GM18526 (cell line): ENCODE data around the gene SND1.
A peak's percentile ranks its signal among the peaks of the same experiment; 100 is the strongest.

Experiments used
- POLR2A ChIP-seq: IDR thresholded peaks from 3 replicates; pipeline ENCODE4 v1.6.1; 2011; ENCODE audit not compliant: insufficient read length; ENCODE audit errors: extremely low read depth

The SND1 gene

GRCh38 chr7:128084896-128085608 lies 433.1 kb downstream of the SND1 start:
- no peak for TF ChIP-seq POLR2A

DNA sequence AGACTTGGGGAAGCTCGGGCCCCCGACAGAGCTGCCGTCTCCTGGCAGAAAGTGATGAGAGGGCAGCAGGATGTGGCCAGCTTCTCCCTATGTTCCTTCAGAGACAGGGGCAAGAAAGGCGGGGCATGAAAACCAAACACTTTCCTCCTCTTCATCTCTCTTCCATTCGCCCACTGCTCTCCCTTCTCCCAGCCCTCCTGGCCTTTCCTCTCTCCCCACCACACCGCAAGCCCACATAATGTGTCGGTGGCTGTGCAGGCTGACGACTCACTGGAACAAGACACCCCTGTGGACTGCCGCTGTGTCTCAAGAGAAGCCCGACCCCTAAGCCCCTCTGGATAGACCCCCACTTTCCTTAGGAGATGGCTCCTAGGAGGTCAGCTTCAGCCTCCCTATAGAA lies 438.5 kb downstream of the SND1 start:
- no peak for TF ChIP-seq POLR2A

DNA sequence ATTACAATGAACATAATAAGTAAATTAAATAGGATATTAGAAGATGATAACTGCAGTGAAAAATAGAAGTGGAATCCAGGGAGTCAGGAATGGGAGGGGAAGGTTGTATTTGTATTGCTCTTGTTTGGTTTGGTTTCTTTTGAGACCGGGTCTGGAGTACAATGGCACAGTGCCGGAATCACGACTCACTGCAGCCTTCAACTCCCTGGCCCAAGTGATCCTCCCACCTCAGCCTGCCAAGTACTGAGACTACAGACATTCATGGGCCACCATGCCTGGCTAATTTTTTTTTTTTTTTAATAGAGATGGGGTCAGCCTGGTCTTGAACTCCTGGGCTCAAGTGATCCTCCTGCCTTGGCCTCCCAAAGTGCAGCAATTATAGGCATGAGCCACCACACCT lies 439.1 kb downstream of the SND1 start:
- no peak for TF ChIP-seq POLR2A

- TF ChIP-seq POLR2A, result no peak
Measured at GRCh38 chr7:128092221-128092620, 440.2 kb downstream of the SND1 start.

DNA sequence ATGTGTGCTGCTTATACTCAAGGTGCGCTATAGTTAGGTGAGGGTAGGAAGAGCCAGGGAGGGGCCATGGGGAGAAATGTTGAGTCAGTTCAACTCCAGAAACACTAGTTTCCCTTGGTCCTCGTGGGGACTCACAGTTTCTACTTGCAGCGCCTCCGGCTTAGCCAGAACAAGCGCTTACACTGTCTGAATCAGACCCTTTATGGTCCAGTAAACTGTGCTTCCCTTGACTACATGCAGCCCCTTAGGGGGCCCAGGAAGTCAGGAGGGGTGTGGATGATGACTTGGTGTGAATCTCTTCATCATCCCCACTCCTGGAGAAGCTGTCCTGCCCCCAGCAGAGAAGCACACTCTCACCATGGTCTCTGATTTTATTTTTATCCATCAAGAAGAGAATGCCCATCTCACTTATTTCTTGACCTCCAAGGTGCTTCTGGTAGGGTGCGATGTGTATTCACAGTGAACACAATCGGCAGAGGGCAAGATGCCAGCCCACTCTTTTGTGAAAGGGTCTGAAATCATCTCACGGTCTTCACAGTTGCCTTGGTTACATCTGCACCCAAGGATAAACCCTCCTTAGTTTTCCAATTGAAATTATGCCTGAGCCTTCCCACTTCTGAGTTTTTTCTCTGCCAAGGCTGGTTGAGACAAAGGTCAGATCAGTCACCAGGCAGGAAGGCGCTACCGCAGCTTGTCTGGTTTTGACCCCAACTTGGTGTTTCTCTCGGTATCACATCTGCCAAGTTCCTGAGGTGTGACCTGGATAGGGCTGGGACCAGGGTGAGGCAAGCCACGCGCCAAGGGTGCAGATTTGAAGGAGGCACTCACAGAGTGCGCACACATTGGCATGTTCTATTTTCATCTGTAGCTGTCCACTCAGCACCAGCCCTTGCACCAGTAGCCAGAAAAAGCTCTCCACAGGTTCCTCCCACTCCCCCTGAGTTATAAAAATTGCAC lies 441.9 kb downstream of the SND1 start:
- no peak for TF ChIP-seq POLR2A

- TF ChIP-seq POLR2A, result no peak
Measured at GRCh38 chr7:128094686-128095085, 442.7 kb downstream of the SND1 start.

DNA sequence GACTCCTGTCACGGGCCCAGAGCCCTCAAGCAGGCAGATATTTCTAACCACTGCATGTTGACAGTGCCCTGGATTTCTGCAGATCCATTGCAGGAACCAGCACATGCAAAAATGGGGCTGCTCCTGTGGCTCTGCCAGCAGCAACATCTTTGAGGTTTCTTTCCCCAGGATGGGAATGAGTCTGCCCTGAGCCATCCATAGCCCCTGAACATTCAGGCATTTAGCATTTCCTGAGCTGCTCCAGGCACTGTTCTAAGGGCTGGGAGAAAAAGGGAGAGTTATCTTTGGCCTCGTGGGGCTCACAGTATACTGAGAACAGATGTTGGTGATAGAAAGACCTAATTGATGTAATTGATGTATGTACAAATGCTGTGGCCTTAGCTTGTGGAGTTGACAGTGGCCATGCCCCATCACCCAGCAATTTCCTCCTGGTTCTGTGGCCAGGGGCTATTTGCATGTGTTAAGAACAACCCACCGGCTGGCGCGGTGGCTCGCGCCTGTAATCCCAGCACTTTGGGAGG lies 445.3 kb downstream of the SND1 start:
- no peak for TF ChIP-seq POLR2A

- TF ChIP-seq POLR2A, result no peak
Measured at GRCh38 chr7:128098629-128099028, 446.6 kb downstream of the SND1 start.

DNA sequence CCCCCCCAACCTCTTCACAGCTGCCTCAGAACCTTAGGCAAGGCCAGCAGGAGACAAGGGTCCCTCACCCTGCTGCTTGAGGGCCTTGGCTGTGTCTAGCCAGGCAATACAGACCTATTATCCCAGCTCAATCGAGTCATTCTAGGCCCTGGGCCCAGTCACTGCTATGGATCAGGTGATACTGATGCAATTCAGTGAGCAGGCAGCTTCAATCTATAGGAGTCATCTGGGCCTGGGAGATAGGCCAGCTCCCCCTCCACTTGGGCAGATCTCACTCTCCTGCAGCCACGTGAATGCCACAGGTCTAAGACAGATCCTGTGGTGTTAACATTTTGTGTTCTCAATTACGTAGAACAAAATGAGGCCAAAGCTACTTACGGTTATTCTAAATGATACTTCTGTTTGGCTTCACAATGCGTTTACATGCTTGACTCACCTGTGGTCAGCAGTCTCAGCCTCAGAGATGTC lies 447.2 kb downstream of the SND1 start:
- no peak for TF ChIP-seq POLR2A

DNA sequence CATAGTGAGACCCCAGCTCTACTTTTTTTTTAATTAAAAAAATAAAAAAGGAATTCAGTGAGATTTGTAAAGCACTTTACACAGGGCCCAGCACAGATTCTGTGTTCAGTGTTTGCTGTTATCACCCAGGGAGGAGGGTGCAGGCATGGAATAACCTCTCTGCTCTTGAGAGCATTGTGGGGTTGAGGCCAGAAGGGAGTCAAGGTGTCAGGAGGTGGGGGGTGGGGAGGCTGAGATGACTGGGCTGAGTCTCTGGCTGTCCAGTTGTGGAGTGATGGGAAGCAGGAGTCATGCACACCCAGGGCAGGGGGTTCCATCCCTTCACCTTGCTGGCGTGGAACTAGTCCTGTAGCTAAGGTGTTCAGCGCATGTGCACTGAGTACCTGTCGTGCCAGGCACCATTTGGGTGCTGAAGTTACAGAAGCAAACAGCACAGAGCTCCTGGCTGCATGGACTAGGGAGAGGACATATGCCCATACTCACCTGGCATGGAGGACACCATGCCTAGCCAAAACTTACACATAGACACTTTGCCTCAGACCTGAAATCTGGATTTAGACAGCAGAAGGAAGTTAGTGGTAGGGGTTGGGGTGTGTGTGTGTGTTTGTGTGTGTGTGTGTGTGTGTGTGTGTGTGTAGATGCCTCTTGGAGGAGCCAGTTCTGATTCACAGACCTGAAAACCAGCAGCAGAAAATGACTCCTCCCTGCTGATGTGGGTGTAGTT lies 448.4 kb downstream of the SND1 start:
- TF ChIP-seq POLR2A, result no peak

- TF ChIP-seq POLR2A, result no peak
Measured at GRCh38 chr7:128100949-128101713, 449.1 kb downstream of the SND1 start.

DNA sequence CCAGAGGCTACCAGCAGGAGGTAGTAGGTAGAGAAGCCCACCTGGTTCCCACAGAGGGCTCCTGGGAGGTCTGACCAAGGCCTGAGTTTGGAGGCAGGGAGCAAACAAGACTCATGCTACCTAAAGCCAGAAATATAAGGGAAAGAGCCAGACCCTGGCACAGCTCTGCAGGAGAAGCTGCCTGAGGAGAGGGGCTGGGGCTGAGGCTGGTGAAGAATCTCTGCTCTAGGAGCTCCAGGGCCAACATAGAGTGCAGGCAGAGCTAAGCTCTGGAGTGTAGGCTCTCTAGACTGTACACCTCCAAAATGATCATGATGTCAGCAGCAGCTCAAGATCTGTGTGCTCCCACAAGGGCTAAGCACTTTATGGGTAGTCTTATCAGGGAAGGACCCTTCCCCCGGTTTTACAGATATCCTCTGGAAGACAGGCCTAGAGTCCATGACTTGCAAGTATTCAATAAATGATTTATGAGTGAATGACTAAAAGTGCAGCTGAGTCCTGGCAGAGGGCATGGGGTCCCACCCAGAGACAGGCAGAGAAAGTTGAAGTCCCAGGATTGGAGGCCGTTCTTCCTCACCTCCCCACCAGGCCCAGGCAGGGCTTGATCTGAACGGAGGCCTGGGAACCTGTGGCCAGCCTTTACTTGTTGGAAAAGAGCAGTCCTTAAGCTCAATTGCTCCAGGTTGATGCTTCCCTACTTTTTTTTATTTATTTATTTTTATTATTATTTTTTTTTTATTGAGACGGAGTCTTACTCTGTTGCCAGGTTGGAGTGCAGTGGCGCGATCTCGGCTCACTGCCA lies 450.7 kb downstream of the SND1 start:
- no peak for TF ChIP-seq POLR2A

DNA sequence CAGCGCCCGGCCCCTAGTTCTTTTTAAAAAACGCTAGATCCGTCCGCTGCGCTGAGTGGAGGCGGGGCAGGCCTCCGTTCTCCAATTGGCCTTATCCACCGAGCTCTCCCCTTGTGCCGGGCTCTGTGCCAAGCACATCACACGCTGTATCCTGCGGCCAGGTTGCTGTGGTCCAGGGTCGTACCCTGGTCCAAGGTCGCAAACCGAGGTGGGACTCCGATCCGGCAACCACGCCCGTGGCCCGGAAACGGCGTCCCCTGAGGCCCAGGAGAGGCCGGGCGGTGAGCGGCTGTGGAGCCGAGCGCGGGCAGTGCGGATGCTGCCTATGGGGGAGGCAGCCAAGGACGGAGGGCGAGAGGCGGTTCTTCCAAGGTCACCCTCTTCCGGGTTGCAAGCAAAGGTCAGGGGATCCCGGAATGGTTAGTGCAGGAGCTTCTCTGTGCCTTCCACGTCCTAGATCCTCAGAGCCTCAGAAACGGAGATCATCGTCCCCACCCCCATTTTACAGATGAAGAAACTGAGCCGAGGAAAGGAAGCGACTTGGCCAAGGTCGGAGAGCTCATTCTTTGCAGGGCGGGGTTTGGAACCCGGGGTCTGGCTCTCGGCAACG lies 451.6 kb downstream of the SND1 start:
- TF ChIP-seq POLR2A, result peak; percentile 20
